ENCODE measurements around the gene SMURF2. TPM values are rescaled to one million over a fixed set of nuclear protein-coding genes. Genes with fewer than 3 reads are reported as not detected.

SMURF2 gene
- polyA plus RNA-seq, 1 of the 3 experiments (the other 2 are of a cell fraction) = 36.6 TPM

GRCh38 chr17:64507413-64507782 lies 154.7 kb downstream of the SMURF2 start:
- Histone ChIP-seq H3K9me3 (no peaks in the 10 kb centered on the region), H3K36me3 (replicated peaks in 1 of 2; ENCODE audit: control insufficient read depth in 1 of 2, insufficient read depth in 2 of 2, low read length in 1 of 2) (peaks cover 65 to 67% of the 10 kb centered on the region in 2 experiments), H3K9ac (peak overlapping the region; percentile 100), H3K4me1 (ENCODE audit: control insufficient read depth in 1 of 2, insufficient read depth in 2 of 2, low read depth in 1 of 2, low read length in 1 of 2) (peaks cover 22 to 27% of the 10 kb centered on the region in 2 experiments), H3K9me2 (no peaks in the 10 kb centered on the region), H3K79me2 (ENCODE audit: insufficient read depth) (peaks cover 93% of the 10 kb centered on the region), H4K20me1 (ENCODE audit: insufficient read depth) (peaks cover 57% of the 10 kb centered on the region), H3K4me2 (peak overlapping the region; percentile 86), H3K27ac (ENCODE audit: low read depth in 2 of 2, low read length in 1 of 2) (peak overlapping the region; percentile 96 to 98), H3F3A (replicated peaks; ENCODE audit: insufficient read depth) (peaks cover 35% of the 10 kb centered on the region), H3K4me3 (ENCODE audit: low read depth in 2 of 2, low read length in 1 of 2) (peak overlapping the region; percentile 74 to 96), H3K27me3 (ENCODE audit: insufficient read depth) (no peaks in the 10 kb centered on the region), H2AFZ (ENCODE audit: low read depth) (peak overlapping the region; percentile 56; the same call in 1 of the 2 replicates)
- TF ChIP-seq YY1 (IDR thresholded peaks at IDR 0.05; ENCODE audit: low read depth) = no peak
- no peak for TF ChIP-seq RCOR1 (IDR thresholded peaks at IDR 0.05; ENCODE audit: low read length)
- no peak for TF ChIP-seq TEAD4 (IDR thresholded peaks at IDR 0.05; ENCODE audit: borderline replicate concordance, insufficient read depth)
- peak; percentile 25; the same call in 1 of the 2 replicates for TF ChIP-seq SMC3 (IDR thresholded peaks at IDR 0.05; ENCODE audit: low read depth, low read length)
- TF ChIP-seq RFX5 (IDR thresholded peaks at IDR 0.05; ENCODE audit: low read length) = no peak
- TF ChIP-seq MEF2A (IDR thresholded peaks at IDR 0.05; ENCODE audit: borderline replicate concordance, low read depth) = no peak
- TF ChIP-seq RXRA (IDR thresholded peaks at IDR 0.05; ENCODE audit: borderline replicate concordance, low read depth) = no peak
- TF ChIP-seq ZBTB33 (IDR thresholded peaks at IDR 0.05; ENCODE audit: borderline replicate concordance, low read depth) = no peak
- no peak for TF ChIP-seq REST (IDR thresholded peaks at IDR 0.05; ENCODE audit: low read depth, low read length)
- TF ChIP-seq FOSL2 (IDR thresholded peaks at IDR 0.05; ENCODE audit: borderline replicate concordance, low read depth) = no peak
- peak; percentile 41 for TF ChIP-seq RAD21 (IDR thresholded peaks at IDR 0.05; ENCODE audit: low read length)
- 0 out of 2 replicates have a peak, but pooled peaks have one; percentile 46 for TF ChIP-seq TAF1 (IDR thresholded peaks at IDR 0.05; ENCODE audit: borderline replicate concordance, low read depth, low read length)
- TF ChIP-seq CTCF (IDR thresholded peaks at IDR 0.05) = peak; percentile 69
- TF ChIP-seq FOXM1 (IDR thresholded peaks at IDR 0.05; ENCODE audit: low read depth) = no peak
- TF ChIP-seq MAX (IDR thresholded peaks at IDR 0.05; ENCODE audit: low read depth) = no peak
- no peak for TF ChIP-seq TCF12 (IDR thresholded peaks at IDR 0.05)
- TF ChIP-seq NFIC (IDR thresholded peaks at IDR 0.05; ENCODE audit: borderline replicate concordance) = no peak
- no peak for TF ChIP-seq NRF1 (IDR thresholded peaks at IDR 0.05; ENCODE audit: low read depth, low read length)
- TF ChIP-seq GATA2 (CRISPR knock-in tag; IDR thresholded peaks at IDR 0.05) = no peak
- peak; percentile 87 for TF ChIP-seq MXI1 (IDR thresholded peaks at IDR 0.05; ENCODE audit: low read depth, low read length)
- no peak for TF ChIP-seq PBX3 (IDR thresholded peaks at IDR 0.05)
- no peak for TF ChIP-seq JUND (IDR thresholded peaks at IDR 0.05)
- no peak for TF ChIP-seq USF1 (IDR thresholded peaks at IDR 0.05; ENCODE audit: borderline replicate concordance, low read depth)
- peak; percentile 90 for TF ChIP-seq SIN3A (IDR thresholded peaks at IDR 0.05; ENCODE audit: borderline replicate concordance, low read depth, low read length)
- no peak for TF ChIP-seq EP300 (IDR thresholded peaks at IDR 0.05; ENCODE audit: borderline replicate concordance in 1 of 2, low read depth in 1 of 2, low read length in 1 of 2)
- POLR2A ChIA-PET = interaction anchor here (0.6 to 4.1 kb wide), 18 partner anchors 8 to 963 kb away, joined by 3 to 140 read pairs (median 6); partner anchors contain the start of genes POLG2 and SMURF2
- 1% methylated on average over 13 of the region's 13 CpGs for WGBS (ENCODE audit: low lambda C conversion rate)
- DNase-seq = peak; percentile 62
- CTCF ChIA-PET = interaction anchor here (0.8 to 13.6 kb wide), 15 partner anchors 8 to 229 kb away, joined by 3 to 122 read pairs (median 5); partner anchors contain the start of gene POLG2
